ENCODE data around the gene ANKDD1A.
A peak's percentile ranks its signal among the peaks of the same experiment; 100 is the strongest.

The ANKDD1A gene

GRCh38 chr15:64997066-64997465 is 85.4 kb downstream of the ANKDD1A start:
- DNase-seq, result no peak
- Histone ChIP-seq H3K36me3 (ENCODE audit: control insufficient read depth in 1 of 2, insufficient read depth in 2 of 2, low read length in 2 of 2) (no peaks in the 10 kb centered on the region), H3K4ac (ENCODE audit: low read depth, low read length) (no peak overlapping the region), H3K18ac (ENCODE audit: low read length) (no peak overlapping the region), H4K12ac (ENCODE audit: low read depth, low read length) (no peak overlapping the region), H3K79me2 (ENCODE audit: control insufficient read depth, insufficient read depth, low read length, poor library complexity) (no peaks in the 10 kb centered on the region), H3K4me2 (ENCODE audit: low read length) (no peak overlapping the region), H4K8ac (ENCODE audit: low read depth, low read length) (no peak overlapping the region), H3K4me1 (ENCODE audit: control insufficient read depth in 1 of 2, insufficient read depth in 2 of 2, low read length in 2 of 2) (no peaks in the 10 kb centered on the region), H2AFZ (ENCODE audit: insufficient read depth, low read length, poor library complexity) (no peak overlapping the region), H3K23ac (ENCODE audit: low read length) (no peak overlapping the region), H3K4me3 (ENCODE audit: low read depth, low read length) (no peak overlapping the region), H4K91ac (ENCODE audit: low read depth, low read length) (no peak overlapping the region), H2BK5ac (ENCODE audit: low read depth, low read length, poor library complexity) (no peak overlapping the region), H2AK5ac (ENCODE audit: low read length) (no peak overlapping the region), H3K9me3 (ENCODE audit: insufficient read depth, low read depth, low read length) (no peaks in the 10 kb centered on the region), H2BK12ac (ENCODE audit: low read length) (no peak overlapping the region), H2BK120ac (ENCODE audit: insufficient read depth, low read length, poor library complexity) (no peak overlapping the region), H3K9ac (ENCODE audit: low read length) (no peak overlapping the region), H3K79me1 (ENCODE audit: low read length) (no peaks in the 10 kb centered on the region), H3K27me3 (ENCODE audit: insufficient read depth, low read length) (no peaks in the 10 kb centered on the region), H3K14ac (ENCODE audit: low read length) (no peak overlapping the region), H3K27ac (ENCODE audit: low read depth, low read length) (no peak overlapping the region)
- WGBS (ENCODE audit: extremely low coverage, insufficient coverage, insufficient read length), result no CpG with 5 or more reads among the region's 5 CpGs

GRCh38 chr15:64997745-64998375 is 86.2 kb downstream of the ANKDD1A start:
- H3K4me1 ChIP-seq (ENCODE audit: control insufficient read depth in 1 of 2, insufficient read depth in 2 of 2, low read length in 2 of 2), result no peaks in the 10 kb centered on the region
- no peak overlapping the region for H3K4me3 ChIP-seq (ENCODE audit: low read depth, low read length)
- H3K23ac ChIP-seq (ENCODE audit: low read length), result no peak overlapping the region
- no peak overlapping the region for H3K18ac ChIP-seq (ENCODE audit: low read length)
- no peak overlapping the region for H2BK12ac ChIP-seq (ENCODE audit: low read length)
- no peak overlapping the region for H2BK5ac ChIP-seq (ENCODE audit: low read depth, low read length, poor library complexity)
- H3K9ac ChIP-seq (ENCODE audit: low read length), result no peak overlapping the region
- no peak overlapping the region for H2BK120ac ChIP-seq (ENCODE audit: insufficient read depth, low read length, poor library complexity)
- no peak overlapping the region for H4K8ac ChIP-seq (ENCODE audit: low read depth, low read length)
- H3K4ac ChIP-seq (ENCODE audit: low read depth, low read length), result no peak overlapping the region
- no peak overlapping the region for H3K27ac ChIP-seq (ENCODE audit: low read depth, low read length)
- no peak overlapping the region for H4K91ac ChIP-seq (ENCODE audit: low read depth, low read length)
- no peak overlapping the region for H4K12ac ChIP-seq (ENCODE audit: low read depth, low read length)
- H3K4me2 ChIP-seq (ENCODE audit: low read length), result no peak overlapping the region
- no peak overlapping the region for H3K14ac ChIP-seq (ENCODE audit: low read length)
- no peak for DNase-seq
- H3K36me3 ChIP-seq (ENCODE audit: control insufficient read depth in 1 of 2, insufficient read depth in 2 of 2, low read length in 2 of 2), result no peaks in the 10 kb centered on the region
- H2AFZ ChIP-seq (ENCODE audit: insufficient read depth, low read length, poor library complexity), result no peak overlapping the region
- no peaks in the 10 kb centered on the region for H3K79me2 ChIP-seq (ENCODE audit: control insufficient read depth, insufficient read depth, low read length, poor library complexity)
- no peaks in the 10 kb centered on the region for H3K27me3 ChIP-seq (ENCODE audit: insufficient read depth, low read length)
- H2AK5ac ChIP-seq (ENCODE audit: low read length), result no peak overlapping the region
- H3K9me3 ChIP-seq (ENCODE audit: insufficient read depth, low read depth, low read length), result no peaks in the 10 kb centered on the region
- WGBS (ENCODE audit: extremely low coverage, insufficient coverage, insufficient read length), result no CpG with 5 or more reads among the region's 4 CpGs
- no peaks in the 10 kb centered on the region for H3K79me1 ChIP-seq (ENCODE audit: low read length)

- Histone ChIP-seq H4K91ac (ENCODE audit: low read depth, low read length) (no peak overlapping the region), H3K23ac (ENCODE audit: low read length) (no peak overlapping the region), H2BK120ac (ENCODE audit: insufficient read depth, low read length, poor library complexity) (no peak overlapping the region), H3K4me3 (ENCODE audit: low read depth, low read length) (no peak overlapping the region), H3K27ac (ENCODE audit: low read depth, low read length) (no peak overlapping the region), H3K18ac (ENCODE audit: low read length) (no peak overlapping the region), H3K14ac (ENCODE audit: low read length) (no peak overlapping the region), H4K12ac (ENCODE audit: low read depth, low read length) (no peak overlapping the region), H3K27me3 (ENCODE audit: insufficient read depth, low read length) (no peaks in the 10 kb centered on the region), H3K79me1 (ENCODE audit: low read length) (no peaks in the 10 kb centered on the region), H2AFZ (ENCODE audit: insufficient read depth, low read length, poor library complexity) (no peak overlapping the region), H3K4ac (ENCODE audit: low read depth, low read length) (no peak overlapping the region), H2AK5ac (ENCODE audit: low read length) (no peak overlapping the region), H3K36me3 (ENCODE audit: control insufficient read depth in 1 of 2, insufficient read depth in 2 of 2, low read length in 2 of 2) (peaks cover 0 to 4% of the 10 kb centered on the region in 2 experiments), H3K9me3 (ENCODE audit: insufficient read depth, low read depth, low read length) (no peaks in the 10 kb centered on the region), H3K4me2 (ENCODE audit: low read length) (no peak overlapping the region), H3K79me2 (ENCODE audit: control insufficient read depth, insufficient read depth, low read length, poor library complexity) (no peaks in the 10 kb centered on the region), H2BK5ac (ENCODE audit: low read depth, low read length, poor library complexity) (no peak overlapping the region), H3K9ac (ENCODE audit: low read length) (no peak overlapping the region), H4K8ac (ENCODE audit: low read depth, low read length) (no peak overlapping the region), H3K4me1 (ENCODE audit: control insufficient read depth in 1 of 2, insufficient read depth in 2 of 2, low read length in 2 of 2) (peaks cover 0 to 1% of the 10 kb centered on the region in 2 experiments), H2BK12ac (ENCODE audit: low read length) (no peak overlapping the region)
- no peak for DNase-seq
- WGBS (ENCODE audit: extremely low coverage, insufficient coverage, insufficient read length), result no CpG with 5 or more reads among the region's 3 CpGs
These were observed 93.3 kb downstream of the ANKDD1A start for GRCh38 chr15:65004993-65005392.

- Histone ChIP-seq H2AFZ (ENCODE audit: insufficient read depth, low read length, poor library complexity) (no peak overlapping the region), H2AK5ac (ENCODE audit: low read length) (no peak overlapping the region), H3K79me2 (ENCODE audit: control insufficient read depth, insufficient read depth, low read length, poor library complexity) (no peaks in the 10 kb centered on the region), H2BK5ac (ENCODE audit: low read depth, low read length, poor library complexity) (no peak overlapping the region), H3K4me3 (ENCODE audit: low read depth, low read length) (no peak overlapping the region), H3K4me1 (ENCODE audit: control insufficient read depth in 1 of 2, insufficient read depth in 2 of 2, low read length in 2 of 2) (peaks cover 0 to 1% of the 10 kb centered on the region in 2 experiments), H3K79me1 (ENCODE audit: low read length) (no peaks in the 10 kb centered on the region), H3K9ac (ENCODE audit: low read length) (no peak overlapping the region), H3K14ac (ENCODE audit: low read length) (no peak overlapping the region), H3K36me3 (ENCODE audit: control insufficient read depth in 1 of 2, insufficient read depth in 2 of 2, low read length in 2 of 2) (peaks cover 0 to 6% of the 10 kb centered on the region in 2 experiments), H3K9me3 (ENCODE audit: insufficient read depth, low read depth, low read length) (no peaks in the 10 kb centered on the region), H4K91ac (ENCODE audit: low read depth, low read length) (no peak overlapping the region), H4K8ac (ENCODE audit: low read depth, low read length) (no peak overlapping the region), H3K4me2 (ENCODE audit: low read length) (no peak overlapping the region), H4K12ac (ENCODE audit: low read depth, low read length) (no peak overlapping the region), H3K23ac (ENCODE audit: low read length) (no peak overlapping the region), H2BK120ac (ENCODE audit: insufficient read depth, low read length, poor library complexity) (no peak overlapping the region), H3K18ac (ENCODE audit: low read length) (no peak overlapping the region), H2BK12ac (ENCODE audit: low read length) (no peak overlapping the region), H3K27ac (ENCODE audit: low read depth, low read length) (no peak overlapping the region), H3K27me3 (ENCODE audit: insufficient read depth, low read length) (no peaks in the 10 kb centered on the region), H3K4ac (ENCODE audit: low read depth, low read length) (no peak overlapping the region)
- whole genome bisulfite sequencing (ENCODE audit: extremely low coverage, insufficient coverage, insufficient read length), result no CpG with 5 or more reads among the region's 3 CpGs
- peak; percentile 48 to 67 for DNase-seq
These were observed 95.2 kb downstream of the ANKDD1A start for GRCh38 chr15:65006876-65007275.
